OCI-LY3 (cell line): ENCODE data around the gene KRT16.
"Not testable (repeated sequence)": the region's sequence is repeated elsewhere in the genome, so short reads cannot be mapped to it uniquely, and the experiment has no call there.

Source experiments
- H2AFZ ChIP-seq: fragments of 200-600, 300-600 bp; shearing (Covaris generic); 2 replicates; pipeline ENCODE4 v1.6.0; 2014; ENCODE audit warnings: antibody characterized with exemption, low read depth, low read length
- H3K27ac ChIP-seq: fragments of 200-600, 300-600 bp; sonication (generic); 2 replicates; pipeline ENCODE4 v1.5.1; 2014; ENCODE audit warnings: mild to moderate bottlenecking, low read length, moderate library complexity, mixed read lengths
- H3K27me3 ChIP-seq: fragments of 200-600, 300-600 bp; sonication (generic); 2 replicates; pipeline ENCODE4 v1.6.1; 2014; ENCODE audit warnings: low read depth, low read length, mixed read lengths
- H3K36me3 ChIP-seq: fragments of 200-600, 300-600 bp; sonication (generic); replicated peaks from 2 replicates; pipeline ENCODE3; 2014; ENCODE audit warnings: low read depth, low read length, mixed read lengths
- H3K4me1 ChIP-seq: fragments of 300-600, 200-600 bp; sonication (generic); 2 replicates; pipeline ENCODE4 v1.6.1; 2014; ENCODE audit warnings: low read length, mixed read lengths
- H3K4me2 ChIP-seq: fragments of 200-600, 300-600 bp; sonication (generic); 2 replicates; pipeline ENCODE4 v1.6.1; 2014; ENCODE audit warnings: low read length, mixed read lengths
- H3K4me3 ChIP-seq: fragments of 300-600, 200-600 bp; sonication (generic); 2 replicates; pipeline ENCODE4 v1.5.1; 2014; ENCODE audit warnings: antibody characterized with exemption, mild to moderate bottlenecking, low read length, moderate library complexity
- H3K79me2 ChIP-seq: fragments of 300-600, 200-600 bp; shearing (Covaris generic); 2 replicates; pipeline ENCODE4 v1.6.1; 2014; ENCODE audit warnings: mild to moderate bottlenecking, low read length, mixed read lengths
- H3K9ac ChIP-seq: fragments of 300-600, 200-600 bp; shearing (Covaris generic); 2 replicates; pipeline ENCODE4 v1.6.0; 2014; ENCODE audit warnings: mild to moderate bottlenecking, low read length, moderate library complexity
- H3K9me3 ChIP-seq: fragments of 200-600, 300-600 bp; shearing (Covaris generic); 2 replicates; pipeline ENCODE4 v1.6.1; 2014; ENCODE audit warnings: low read length, mixed read lengths; ENCODE audit not compliant: insufficient read depth
- H4K20me1 ChIP-seq: fragments of 200-600, 300-600 bp; sonication (generic); 2 replicates; pipeline ENCODE4 v1.6.1; 2016; ENCODE audit warnings: low read length, mixed read lengths; ENCODE audit not compliant: insufficient read depth
- EZH2phosphoT487 ChIP-seq: fragments of 200-600 bp; shearing (Covaris generic); IDR thresholded peaks from 2 replicates; pipeline ENCODE4 v1.6.1; 2018; ENCODE audit warnings: antibody characterized with exemption, mixed run types, low read depth
- TF ChIP-seq, protein P1 (sequence below): fragments of 200-600, 300-600 bp; sonication (generic); IDR thresholded peaks from 2 replicates; pipeline ENCODE4 v1.5.1; 2014; ENCODE audit warnings: antibody characterized with exemption, low read length, low read depth

KRT16 gene

GRCh38 chr17:41627316-41628072, 14.9 kb upstream of the KRT16 start:
- TF ChIP-seq, protein P1, sequence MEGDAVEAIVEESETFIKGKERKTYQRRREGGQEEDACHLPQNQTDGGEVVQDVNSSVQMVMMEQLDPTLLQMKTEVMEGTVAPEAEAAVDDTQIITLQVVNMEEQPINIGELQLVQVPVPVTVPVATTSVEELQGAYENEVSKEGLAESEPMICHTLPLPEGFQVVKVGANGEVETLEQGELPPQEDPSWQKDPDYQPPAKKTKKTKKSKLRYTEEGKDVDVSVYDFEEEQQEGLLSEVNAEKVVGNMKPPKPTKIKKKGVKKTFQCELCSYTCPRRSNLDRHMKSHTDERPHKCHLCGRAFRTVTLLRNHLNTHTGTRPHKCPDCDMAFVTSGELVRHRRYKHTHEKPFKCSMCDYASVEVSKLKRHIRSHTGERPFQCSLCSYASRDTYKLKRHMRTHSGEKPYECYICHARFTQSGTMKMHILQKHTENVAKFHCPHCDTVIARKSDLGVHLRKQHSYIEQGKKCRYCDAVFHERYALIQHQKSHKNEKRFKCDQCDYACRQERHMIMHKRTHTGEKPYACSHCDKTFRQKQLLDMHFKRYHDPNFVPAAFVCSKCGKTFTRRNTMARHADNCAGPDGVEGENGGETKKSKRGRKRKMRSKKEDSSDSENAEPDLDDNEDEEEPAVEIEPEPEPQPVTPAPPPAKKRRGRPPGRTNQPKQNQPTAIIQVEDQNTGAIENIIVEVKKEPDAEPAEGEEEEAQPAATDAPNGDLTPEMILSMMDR: no peak
- no peak for TF ChIP-seq EZH2phosphoT487
- H3K27ac ChIP-seq: no peak overlapping the region
- no peak overlapping the region for H3K9ac ChIP-seq
- no peaks in the 10 kb centered on the region for H3K9me3 ChIP-seq
- no peaks in the 10 kb centered on the region for H3K79me2 ChIP-seq
- H3K4me3 ChIP-seq: no peak overlapping the region
- no peaks in the 10 kb centered on the region for H3K4me1 ChIP-seq
- no peaks in the 10 kb centered on the region for H4K20me1 ChIP-seq
- H3K4me2 ChIP-seq: no peak overlapping the region
- 0 out of 2 replicates have a peak, but pooled peaks cover 4% of the 10 kb centered on the region for H3K27me3 ChIP-seq
- H3K36me3 ChIP-seq: no peaks in the 10 kb centered on the region
- no peak overlapping the region for H2AFZ ChIP-seq

GRCh38 chr17:41626914-41627295, 14.3 kb upstream of the KRT16 start:
- not testable (repeated sequence) for H3K4me1 ChIP-seq, H3K27ac ChIP-seq, H3K4me2 ChIP-seq, H3K4me3 ChIP-seq, H4K20me1 ChIP-seq, H3K9ac ChIP-seq, H3K79me2 ChIP-seq, H3K27me3 ChIP-seq, H3K9me3 ChIP-seq, H2AFZ ChIP-seq, H3K36me3 ChIP-seq

DNA sequence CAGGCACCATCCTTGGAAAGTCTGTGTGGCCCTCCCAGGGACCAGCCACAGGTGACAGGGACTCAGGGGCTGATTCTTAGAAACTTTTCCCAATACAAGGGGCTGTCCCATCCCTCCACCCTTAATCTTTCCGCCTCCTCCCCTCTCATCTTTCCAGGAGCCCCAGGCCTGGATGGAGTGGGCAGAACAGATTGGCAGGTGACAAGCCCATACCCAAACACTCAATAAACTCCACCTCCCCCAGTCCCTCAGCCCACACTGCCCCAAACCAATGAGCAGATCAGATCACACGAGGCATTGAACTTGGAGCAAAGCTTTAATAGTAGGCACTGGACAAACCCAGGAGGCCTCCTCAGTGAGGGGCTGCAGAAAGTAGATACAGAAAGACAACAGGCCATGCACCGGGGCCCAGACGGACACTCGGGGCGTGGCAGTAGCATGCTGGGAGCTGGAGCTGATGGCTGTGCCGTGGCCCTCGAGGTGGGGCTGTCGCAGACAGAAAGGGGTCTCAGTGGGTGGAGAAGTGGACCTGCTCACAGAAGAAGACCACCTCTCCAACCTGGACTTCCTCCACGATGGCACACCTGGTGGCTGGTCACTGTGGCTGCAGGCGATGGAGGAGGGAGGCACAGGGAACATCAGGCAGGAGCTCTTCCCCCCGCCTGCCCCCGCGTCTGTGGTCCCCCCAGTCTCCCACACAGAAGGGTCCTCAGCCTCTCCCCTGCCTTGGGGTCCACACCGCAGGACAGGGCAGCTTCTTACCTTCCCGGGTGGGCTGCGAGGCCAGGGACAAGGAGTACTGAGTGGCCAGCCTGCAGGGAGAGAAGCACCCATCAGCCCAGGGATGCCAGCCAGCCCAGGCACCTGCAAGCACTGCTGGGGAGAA, 13.7 kb upstream of the KRT16 start:
- H3K4me3 ChIP-seq, H3K4me2 ChIP-seq, H3K27ac ChIP-seq, H3K27me3 ChIP-seq, H3K4me1 ChIP-seq, H3K9me3 ChIP-seq, H3K36me3 ChIP-seq, H4K20me1 ChIP-seq, H3K9ac ChIP-seq, H3K79me2 ChIP-seq, H2AFZ ChIP-seq: not testable (repeated sequence)

DNA sequence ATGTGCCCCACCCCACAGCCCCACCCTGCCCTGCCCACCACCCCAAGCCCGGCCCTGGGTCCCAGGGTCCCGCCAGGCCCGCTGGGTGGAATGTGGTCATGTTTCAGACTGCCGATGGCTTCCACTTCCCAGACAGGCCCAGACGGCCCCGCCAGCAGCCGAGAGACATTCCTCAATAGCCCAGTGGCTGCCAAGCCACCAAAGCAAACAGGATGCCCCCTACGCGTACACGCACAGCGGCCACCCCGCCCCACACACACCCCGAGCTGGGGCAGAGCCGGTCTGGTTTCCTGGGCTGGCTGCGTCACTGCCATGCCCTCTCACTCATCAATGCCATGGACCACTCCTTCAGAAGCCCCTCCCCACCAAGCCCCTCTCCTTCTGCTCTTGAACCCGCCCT, 13.0 kb upstream of the KRT16 start:
- H3K4me3 ChIP-seq: no peak overlapping the region
- H4K20me1 ChIP-seq: no peaks in the 10 kb centered on the region
- H3K79me2 ChIP-seq: no peaks in the 10 kb centered on the region
- no peak overlapping the region for H3K9ac ChIP-seq
- no peak overlapping the region for H3K27ac ChIP-seq
- H3K9me3 ChIP-seq: no peaks in the 10 kb centered on the region
- H3K4me2 ChIP-seq: no peak overlapping the region
- no peaks in the 10 kb centered on the region for H3K36me3 ChIP-seq
- no peak overlapping the region for H2AFZ ChIP-seq
- no peaks in the 10 kb centered on the region for H3K4me1 ChIP-seq
- 0 out of 2 replicates have a peak, but pooled peaks cover 4% of the 10 kb centered on the region for H3K27me3 ChIP-seq
- no peak for TF ChIP-seq EZH2phosphoT487
- TF ChIP-seq, protein P1: no peak
